GM21423 (cell line): Measurements from ENCODE around the gene MAN2A1.

Experiments
- ATAC-seq: cut with Tn5 transposase; IDR thresholded peaks from one replicate; pipeline ENCODE4 v1.9.1; 2021; ENCODE audit warnings: mild to moderate bottlenecking, moderate library complexity; ENCODE audit not compliant: unreplicated experiment

The MAN2A1 gene

DNA sequence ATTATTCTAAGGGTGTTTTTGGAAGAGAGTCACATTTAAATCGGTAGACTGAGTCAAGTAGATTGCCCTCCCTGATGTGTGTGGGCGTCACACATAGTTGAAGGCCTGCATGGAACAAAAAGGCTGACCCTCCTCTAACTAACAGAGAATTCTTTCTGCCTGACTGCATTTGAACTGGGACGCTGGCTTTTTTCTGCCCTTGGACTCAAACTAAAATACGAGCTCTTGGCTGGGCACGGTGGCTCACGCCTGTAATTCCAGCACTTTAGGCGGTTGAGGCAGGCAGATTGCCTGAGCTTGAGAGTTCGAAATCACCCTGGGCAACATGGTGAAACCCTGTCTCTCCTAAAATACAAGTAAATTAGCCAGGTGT, 209.4 kb downstream of the MAN2A1 start:
- no peak for ATAC-seq

DNA sequence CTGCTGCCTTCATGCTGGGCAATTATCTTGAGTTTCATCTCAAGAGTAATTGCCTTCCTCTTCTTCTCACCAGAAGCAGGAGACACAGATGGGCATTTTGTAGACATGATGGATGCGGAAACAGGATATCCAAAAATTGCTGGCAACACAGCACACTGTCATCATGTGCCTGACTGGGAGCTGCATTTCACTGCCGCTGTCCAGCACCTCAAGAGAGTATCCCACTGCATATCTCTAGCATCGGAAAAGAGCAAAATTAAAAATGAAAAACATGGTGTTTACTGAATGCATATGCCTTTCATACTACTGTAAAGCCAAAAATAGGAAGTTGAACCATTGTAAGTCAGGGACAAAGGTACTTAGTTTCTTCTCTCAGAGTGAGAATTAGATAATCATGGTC, 210.7 kb downstream of the MAN2A1 start:
- ATAC-seq: no peak

DNA sequence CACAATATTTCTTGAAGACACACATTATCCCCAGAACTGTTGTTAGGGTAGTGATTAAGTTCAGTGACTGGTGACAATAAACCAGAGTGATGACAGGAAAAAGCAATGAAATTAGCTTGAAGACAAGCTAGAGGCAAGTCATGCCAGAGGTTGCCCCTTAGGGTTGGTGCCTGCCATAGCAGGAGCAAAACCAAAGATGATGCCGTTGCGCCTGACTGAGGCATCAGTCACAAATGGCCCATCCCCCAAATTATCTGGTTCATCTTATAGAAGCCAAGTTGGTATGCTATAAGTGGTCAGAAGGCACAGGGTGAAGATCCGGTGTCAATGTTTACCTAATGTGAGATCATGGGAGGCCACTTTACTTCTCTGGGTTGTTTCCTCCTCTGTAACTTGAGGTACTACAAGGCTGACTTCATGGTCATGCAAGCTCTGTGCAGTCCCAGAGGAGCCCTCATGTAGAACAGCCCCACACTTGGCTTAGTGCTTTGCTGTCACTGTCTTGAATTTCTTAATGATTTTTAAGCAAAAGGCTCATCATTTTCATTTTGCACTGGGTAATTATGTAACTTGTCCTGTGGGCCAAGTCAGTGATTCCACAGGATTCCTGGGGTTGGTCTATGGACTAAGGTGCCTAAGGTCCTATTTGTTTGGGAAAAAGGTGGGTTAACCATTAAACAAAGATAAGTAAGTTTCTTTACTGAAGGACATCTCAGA, 211.3 kb downstream of the MAN2A1 start:
- no peak for ATAC-seq

DNA sequence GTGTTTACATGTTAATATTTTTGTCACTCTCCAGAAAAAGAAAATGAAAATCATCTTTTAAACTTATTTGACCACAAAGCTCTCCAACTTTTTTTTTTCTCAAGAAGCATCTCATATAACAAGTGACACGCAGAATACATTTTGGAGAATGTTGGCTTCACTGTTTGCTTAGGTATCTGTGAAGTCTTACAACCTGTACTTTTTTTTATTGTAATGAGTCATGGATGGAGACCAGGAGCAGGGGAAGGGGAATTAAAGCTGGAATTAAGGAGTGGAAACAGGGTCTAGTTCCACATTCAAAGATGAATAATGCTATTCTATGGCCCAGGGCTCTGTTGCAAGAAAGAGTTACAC, 211.9 kb downstream of the MAN2A1 start:
- ATAC-seq: no peak

DNA sequence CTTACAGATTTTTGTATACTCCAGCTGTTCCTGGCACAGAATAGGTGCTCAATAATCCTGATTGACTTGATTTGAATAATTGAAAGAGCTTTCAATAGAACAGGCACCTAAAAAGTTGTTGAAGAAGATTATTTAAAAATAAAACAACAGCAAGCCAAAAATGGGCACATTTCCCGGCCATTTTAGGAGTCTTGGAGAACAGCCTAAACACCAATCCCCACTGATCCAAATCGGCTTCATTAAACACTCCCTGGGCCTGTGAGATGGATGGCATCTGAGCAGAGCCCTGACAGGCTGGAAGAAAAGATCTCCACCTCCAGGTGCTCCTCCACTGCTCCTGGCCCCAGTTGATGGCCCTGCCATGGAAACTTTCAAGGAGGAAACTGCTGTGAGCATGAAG, 213.3 kb downstream of the MAN2A1 start:
- ATAC-seq: no peak

DNA sequence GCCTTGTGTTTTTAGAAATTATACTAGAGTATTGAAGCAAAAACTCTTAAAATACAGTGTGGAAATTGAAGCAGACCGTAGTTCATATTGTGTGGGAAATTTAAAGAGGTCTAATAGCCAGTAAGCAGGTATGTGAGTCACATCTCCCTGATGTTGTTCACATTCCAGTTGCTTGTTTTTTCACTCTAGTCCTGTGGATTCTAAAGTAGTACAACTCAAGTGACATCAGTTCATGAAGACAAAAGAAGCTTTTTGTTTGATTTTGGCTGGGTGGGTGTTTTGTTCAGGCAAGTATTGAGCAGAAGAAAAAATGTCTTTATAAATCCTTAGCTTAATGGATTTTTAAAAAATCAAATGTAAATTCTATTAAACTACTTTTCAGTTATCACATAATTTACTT, 216.2 kb downstream of the MAN2A1 start:
- no peak for ATAC-seq

DNA sequence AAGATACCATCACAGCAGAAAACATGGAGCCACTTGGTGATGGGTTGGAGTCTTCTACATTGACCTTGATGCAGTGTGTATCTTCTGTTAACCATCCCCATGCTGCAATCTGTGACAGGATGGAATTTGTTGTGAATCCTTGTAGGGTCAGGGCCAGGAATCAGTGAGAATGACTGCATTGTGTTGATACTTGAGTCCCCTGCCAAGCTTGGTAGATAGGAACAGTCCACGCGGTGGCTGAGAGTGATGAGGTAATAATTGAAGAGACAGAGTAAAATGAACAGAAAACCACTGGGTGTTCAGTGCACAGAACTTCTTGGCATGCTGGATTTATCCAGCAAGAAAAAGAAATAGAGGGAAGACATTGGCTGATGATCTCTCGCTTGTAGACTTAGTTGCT, 217.5 kb downstream of the MAN2A1 start:
- ATAC-seq: no peak

DNA sequence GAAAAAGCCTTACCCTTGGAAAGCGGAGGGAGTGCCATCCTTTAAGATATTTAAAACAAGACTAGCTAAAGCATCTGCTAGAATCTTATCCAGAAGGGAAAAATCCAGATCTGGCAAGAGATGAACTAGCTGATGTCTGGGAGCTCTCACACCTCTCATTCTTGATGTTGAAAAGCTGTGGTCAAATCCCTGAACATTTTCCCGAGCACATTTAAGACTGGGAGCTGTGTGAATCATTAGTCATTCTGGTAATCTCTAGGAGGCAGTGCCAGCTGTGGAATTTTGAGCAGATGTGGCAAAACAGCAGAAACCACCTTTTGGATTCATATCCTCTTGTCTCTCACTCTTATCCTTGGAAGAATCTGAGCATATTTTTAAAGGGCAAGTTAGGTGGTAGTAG, 218.0 kb downstream of the MAN2A1 start:
- no peak for ATAC-seq

DNA sequence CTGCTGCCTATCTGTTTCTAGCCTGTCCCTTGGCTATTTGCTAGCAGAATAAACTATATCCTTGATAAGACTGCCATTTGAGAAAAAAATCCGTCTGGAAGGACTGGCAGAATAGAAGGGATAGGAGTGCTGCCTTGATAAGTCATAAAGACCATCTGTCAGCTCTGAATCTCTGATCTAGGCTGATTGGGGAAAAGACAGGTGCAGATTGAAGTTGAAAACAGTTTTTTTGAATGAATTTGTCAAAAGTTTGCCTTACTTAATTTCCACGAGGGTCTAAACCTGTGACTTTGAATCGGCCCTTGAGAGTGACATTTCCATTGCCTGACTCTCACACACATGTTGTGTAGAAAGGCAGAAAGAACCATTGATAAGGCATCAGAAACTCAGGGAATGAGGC, 218.6 kb downstream of the MAN2A1 start:
- ATAC-seq: no peak

DNA sequence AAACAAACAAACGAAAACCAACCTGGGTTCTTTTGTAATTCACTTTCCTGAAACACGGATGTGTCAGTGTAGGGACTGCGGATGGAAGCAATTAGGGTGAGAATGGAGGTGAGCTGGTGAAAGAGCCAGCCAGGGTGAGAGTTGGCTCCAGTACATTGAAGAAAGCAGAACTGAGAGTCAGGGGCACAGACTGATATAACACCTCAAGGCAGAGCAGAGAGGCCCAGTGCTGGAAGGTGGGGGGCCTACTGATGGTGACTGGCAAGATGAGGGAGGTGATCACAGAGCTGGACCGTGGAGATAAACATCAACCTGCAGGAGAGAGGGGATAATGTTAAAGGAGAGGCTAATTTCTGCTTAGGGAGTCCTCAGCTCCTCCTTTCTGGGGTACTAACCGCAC, 221.1 kb downstream of the MAN2A1 start:
- ATAC-seq: no peak

DNA sequence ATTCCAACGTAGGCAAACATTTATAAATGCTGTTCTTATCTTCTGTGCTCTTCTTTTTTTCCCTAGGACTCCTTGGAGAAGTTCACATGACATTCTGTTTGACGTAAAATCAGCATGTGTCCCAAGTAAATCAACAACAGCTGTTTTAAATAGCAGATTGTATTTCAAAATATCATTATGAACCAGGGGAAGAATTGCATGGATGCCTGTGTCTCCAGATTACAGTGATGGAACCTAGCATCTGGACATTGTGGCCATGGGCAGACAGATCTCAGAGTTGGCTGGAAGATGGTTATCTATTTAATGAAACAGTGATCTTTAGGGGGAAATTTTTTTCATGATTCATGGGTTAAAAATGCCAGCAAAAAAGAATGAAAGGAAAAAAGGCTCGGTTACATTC, 222.0 kb downstream of the MAN2A1 start:
- ATAC-seq: no peak

DNA sequence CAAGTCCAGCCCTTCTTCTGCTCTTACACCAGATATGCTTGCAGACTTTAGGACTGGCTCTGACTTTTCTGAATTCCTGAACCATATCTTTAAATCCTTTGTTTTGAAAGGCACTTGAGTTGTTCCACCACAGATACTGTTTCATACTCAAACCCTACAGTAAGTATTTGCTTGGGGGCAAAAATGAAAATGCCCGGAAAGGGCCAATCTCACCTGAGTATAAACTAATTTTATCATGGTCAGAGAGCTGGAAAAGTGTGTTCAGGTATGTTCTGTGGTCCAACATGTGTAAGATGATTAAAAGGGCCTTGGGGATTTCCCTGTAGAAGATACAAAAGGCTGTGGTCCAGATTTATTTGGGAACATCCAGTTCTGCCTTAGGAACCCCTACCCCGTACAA, 225.2 kb downstream of the MAN2A1 start:
- no peak for ATAC-seq

DNA sequence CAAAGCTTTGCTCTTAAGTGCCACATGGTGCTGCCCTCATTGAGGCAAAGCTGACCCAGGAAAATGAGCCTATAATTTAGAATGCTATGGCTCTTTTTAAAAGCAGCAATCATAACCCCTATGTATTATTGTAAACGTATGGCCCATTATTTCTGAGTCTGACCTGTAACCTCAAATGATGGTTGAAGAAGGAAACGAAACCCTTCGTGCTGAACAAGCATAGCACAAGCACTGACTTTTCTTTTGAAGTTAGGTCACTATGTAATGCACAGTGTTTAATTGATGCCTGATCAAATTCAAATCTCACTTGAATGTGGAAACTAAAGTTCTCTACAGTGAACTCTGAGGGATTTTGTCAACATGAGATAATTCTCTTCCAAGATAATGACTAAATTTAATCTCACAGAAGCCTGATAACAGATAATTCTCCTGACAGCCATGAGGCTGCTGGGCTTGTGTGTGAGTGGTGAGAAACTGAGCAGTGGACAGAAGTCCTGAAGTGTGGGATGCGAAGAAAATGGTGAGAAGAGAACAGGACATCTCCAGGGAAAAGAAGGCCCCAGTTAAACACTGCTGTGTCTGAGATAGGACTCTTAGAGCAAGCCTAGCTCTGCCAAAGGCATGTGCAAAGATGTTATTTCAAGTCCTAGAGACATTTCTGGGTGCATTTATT, 226.9 kb downstream of the MAN2A1 start:
- no peak for ATAC-seq
